NCI-H748 treated with DMSO at 0.1 percent for 48 hours (cell line): ENCODE measurements around the gene TFAP2A.

Source experiments
- DNase-seq: peaks from one replicate; lab custom pipeline; 2025; lab: John Stamatoyannopoulos, UW

The TFAP2A gene

DNA sequence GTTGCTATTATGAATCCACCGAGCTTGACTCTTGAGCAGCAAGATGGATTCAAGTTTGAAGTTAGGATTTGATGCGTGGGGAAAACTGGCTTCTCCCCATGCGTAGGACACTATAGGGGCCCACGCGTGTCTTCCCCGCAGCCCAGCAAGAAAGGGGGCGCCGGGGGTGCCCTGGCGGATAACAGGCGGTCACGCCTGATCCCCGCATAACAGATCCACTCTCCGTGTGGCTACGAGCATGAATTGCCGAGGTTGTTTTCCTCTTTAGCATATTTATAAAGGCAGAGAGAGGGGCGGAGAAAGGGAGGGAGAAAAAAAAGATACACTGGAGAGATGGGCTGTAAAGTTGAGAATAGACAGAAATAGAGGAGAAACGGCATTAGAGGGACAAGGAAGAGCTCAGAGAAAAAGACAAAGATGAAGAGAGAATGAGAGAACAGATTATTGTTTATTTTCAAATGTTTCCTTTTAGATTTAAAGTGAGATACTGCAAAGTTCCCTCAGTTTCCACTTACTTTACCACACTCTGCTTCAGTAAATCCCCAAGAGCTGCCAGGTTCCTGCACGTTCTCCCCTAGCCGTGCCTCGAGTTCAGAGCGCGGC is 32.0 kb downstream of the TFAP2A start:
- no peak for DNase-seq

GRCh38 chr6:10382322-10382721 is 32.6 kb downstream of the TFAP2A start:
- DNase-seq, result no peak

DNA sequence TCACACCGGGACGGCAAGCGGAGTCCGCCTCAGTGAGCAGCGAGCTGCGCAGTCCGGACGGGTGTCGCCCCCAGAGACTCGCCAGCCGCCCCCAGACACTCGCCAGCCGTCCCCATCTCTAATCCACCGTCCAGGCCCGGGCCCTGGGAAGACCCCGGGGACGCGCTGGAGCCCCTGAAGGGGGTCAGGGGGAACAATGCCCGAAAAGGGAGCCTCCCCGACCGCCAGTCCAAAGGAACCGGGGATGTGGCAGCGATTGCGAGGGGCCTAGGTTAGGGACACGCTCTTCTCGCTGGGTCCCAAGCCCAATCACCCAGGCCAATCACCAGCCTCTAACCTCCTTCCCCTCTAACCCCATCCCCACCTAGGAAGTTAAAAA is 33.1 kb downstream of the TFAP2A start:
- DNase-seq, result no peak

GRCh38 chr6:10381133-10381829 is 33.6 kb downstream of the TFAP2A start:
- DNase-seq, result no peak

- no peak for DNase-seq
Observed at GRCh38 chr6:10375391-10375969, 39.4 kb downstream of the TFAP2A start.

GRCh38 chr6:10373642-10374359 is 41.1 kb downstream of the TFAP2A start:
- DNase-seq, result no peak

- DNase-seq, result no peak
Observed at GRCh38 chr6:10369896-10370295, 45.0 kb downstream of the TFAP2A start.

DNA sequence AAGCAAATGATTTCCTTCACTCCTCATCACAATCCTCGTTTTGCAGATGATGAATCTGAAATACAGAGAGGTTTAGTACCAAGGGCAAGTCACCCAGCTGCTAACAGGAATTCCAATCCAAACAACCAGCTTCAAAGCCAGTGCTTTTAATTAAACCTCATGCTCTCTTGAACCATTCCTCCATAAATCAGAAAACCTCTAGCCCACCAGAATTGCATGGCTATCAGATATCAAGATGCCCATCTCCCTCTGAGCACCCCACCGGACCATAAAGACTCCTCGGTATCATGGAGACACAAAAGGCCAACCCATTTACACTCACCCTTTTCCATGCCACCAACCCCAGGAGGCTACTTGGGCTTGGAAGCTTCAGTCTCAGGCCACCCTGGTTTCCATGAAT is 46.0 kb downstream of the TFAP2A start:
- DNase-seq, result no peak

GRCh38 chr6:10363911-10364310 is 51.0 kb downstream of the TFAP2A start:
- no peak for DNase-seq

DNA sequence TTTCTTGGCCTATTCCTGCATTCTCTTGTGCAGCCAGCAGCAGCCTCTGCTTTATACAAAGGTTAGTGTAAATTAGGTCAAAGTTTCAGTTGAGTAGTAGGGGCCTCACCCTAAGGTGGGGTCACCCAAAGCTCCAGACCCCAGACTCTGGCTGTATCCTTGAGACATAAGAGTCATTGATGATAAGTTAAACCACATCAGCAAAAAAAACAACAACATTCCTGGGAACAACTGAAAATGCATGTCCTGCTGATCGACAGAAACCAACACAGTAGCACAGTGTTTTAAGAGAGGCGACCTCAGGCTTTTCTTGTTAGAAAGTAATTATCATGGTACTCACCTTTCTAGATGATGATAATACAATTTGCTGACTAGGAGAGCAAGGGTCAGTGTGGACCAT is 52.6 kb downstream of the TFAP2A start:
- no peak for DNase-seq

GRCh38 chr6:10361428-10361827 is 53.4 kb downstream of the TFAP2A start:
- no peak for DNase-seq

- DNase-seq, result no peak
Observed at GRCh38 chr6:10359581-10359980, 55.3 kb downstream of the TFAP2A start.

DNA sequence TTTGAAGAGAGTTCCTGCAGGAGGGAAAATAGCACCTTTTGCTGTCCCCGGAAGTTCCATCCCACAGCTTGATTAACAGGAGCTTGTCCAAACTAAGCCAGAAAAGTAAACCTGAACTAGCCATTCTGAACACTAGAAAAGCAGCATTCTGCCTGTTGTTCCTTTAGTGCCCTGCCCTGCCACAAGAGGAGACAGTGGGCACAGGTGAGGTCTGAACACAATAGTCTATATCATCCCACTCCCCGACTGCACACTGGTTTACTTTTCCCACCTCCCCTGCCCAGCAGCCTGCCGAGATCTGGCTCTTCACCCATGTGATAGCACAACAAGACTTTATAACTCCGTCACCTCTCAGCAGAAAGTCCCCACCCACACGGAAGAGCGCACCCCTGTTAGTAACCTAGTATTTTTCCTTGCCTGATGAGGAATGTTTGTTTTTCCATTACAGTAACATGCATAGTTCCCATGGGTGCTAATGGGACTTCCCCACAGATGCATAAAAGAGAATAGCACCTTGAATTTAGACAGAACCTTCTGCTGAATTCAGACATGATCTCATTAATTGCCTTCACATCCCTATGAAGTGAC is 59.7 kb downstream of the TFAP2A start:
- no peak for DNase-seq

DNA sequence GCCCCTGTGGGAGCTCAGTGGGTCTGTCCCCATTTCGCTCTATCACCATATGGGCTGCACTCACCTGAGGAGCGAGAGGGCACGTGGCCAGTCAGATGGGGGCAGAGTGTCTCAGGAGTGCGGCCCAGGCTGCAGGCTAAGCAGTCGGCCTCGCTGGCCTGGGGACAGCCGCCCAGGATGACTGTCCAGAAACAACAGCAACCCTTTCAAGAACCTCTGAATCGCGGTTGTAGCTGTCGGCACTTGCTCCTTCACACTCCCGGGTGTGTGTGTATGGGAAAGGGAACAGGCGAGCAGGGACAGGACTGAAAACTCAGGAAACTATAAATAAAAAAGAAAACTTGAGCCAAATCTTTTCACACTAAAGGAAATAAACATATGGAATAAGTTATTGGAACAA is 63.1 kb downstream of the TFAP2A start:
- no peak for DNase-seq

GRCh38 chr6:10350720-10351119 is 64.2 kb downstream of the TFAP2A start:
- no peak for DNase-seq

DNA sequence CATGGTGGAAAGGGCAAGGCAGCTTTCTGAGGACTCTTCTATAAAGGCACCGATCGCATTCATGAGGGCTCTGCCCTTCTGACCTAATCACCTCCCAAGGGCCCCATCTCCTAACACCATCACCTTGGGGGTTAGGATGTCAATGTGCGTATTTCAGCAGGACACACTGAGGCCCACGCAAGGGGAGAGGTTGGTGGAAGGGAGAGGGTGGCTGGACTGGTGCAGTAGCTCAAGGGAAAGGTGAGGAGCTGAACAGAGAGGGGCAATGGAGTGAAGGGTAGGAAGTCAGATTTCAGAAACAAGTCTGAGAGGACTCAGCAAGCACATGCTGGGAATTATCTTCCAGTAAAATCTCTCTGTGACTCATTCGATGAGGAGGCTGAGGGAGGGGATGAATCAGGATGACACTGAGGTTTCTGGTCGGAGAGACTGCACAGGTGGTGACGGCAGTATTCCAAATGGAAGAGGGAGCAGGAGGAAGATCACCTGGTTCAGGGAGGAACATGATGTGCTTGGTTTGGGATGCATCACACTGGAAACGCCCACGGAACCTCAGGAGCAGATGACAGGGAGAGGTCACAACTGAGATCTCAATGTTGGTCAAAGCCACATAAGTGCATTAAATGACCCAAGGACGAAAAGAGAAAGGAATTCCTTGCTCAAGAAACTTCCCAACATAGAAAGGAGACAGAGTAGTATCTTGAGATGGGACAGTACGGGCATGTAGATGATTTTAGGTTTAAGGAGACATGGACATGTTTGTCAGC is 67.1 kb downstream of the TFAP2A start:
- no peak for DNase-seq
